ENCODE results near the gene GALNS.

GALNS gene

GRCh38 chr16:88876942-88877526 is 20.3 kb upstream of the GALNS start:
- DNase-seq, result no peak
- TF ChIP-seq POLR2A (IDR thresholded peaks at IDR 0.05; ENCODE audit: low read length), result no peak
- no peak for TF ChIP-seq GATA1 (IDR thresholded peaks at IDR 0.05; ENCODE audit: low read depth, low read length)

GRCh38 chr16:88875703-88876234 is 19.0 kb upstream of the GALNS start:
- no peak for TF ChIP-seq GATA1 (IDR thresholded peaks at IDR 0.05; ENCODE audit: low read depth, low read length)
- no peak for TF ChIP-seq POLR2A (IDR thresholded peaks at IDR 0.05; ENCODE audit: low read length)
- DNase-seq, result no peak

- TF ChIP-seq GATA1 (IDR thresholded peaks at IDR 0.05; ENCODE audit: low read depth, low read length), result no peak
- peak; percentile 22 to 35 for DNase-seq
These were observed 18.3 kb upstream of the GALNS start for GRCh38 chr16:88874938-88875599.

- no peak for DNase-seq
- TF ChIP-seq GATA1 (IDR thresholded peaks at IDR 0.05; ENCODE audit: low read depth, low read length), result no peak
- no peak for TF ChIP-seq POLR2A (IDR thresholded peaks at IDR 0.05; ENCODE audit: low read length)
These were observed 16.0 kb upstream of the GALNS start for GRCh38 chr16:88872650-88873331.

GRCh38 chr16:88871730-88872416 is 15.1 kb upstream of the GALNS start:
- DNase-seq, result no peak
- no peak for TF ChIP-seq GATA1 (IDR thresholded peaks at IDR 0.05; ENCODE audit: low read depth, low read length)
- no peak for TF ChIP-seq POLR2A (IDR thresholded peaks at IDR 0.05; ENCODE audit: low read length)

GRCh38 chr16:88871349-88871702 is 14.6 kb upstream of the GALNS start:
- TF ChIP-seq GATA1 (IDR thresholded peaks at IDR 0.05; ENCODE audit: low read depth, low read length) (no peak), POLR2A (IDR thresholded peaks at IDR 0.05; ENCODE audit: low read length) (no peak)
- DNase-seq, result no peak

GRCh38 chr16:88870608-88871348 is 14.0 kb upstream of the GALNS start:
- no peak for TF ChIP-seq GATA1 (IDR thresholded peaks at IDR 0.05; ENCODE audit: low read depth, low read length)
- no peak for TF ChIP-seq POLR2A (IDR thresholded peaks at IDR 0.05; ENCODE audit: low read length)
- DNase-seq, result no peak

- no peak for DNase-seq
- TF ChIP-seq GATA1 (IDR thresholded peaks at IDR 0.05; ENCODE audit: low read depth, low read length) (no peak), POLR2A (IDR thresholded peaks at IDR 0.05; ENCODE audit: low read length) (no peak)
These were observed 12.9 kb upstream of the GALNS start for GRCh38 chr16:88869673-88869980.

GRCh38 chr16:88868974-88869672 is 12.4 kb upstream of the GALNS start:
- DNase-seq, result no peak
- TF ChIP-seq POLR2A (IDR thresholded peaks at IDR 0.05; ENCODE audit: low read length) (no peak), GATA1 (IDR thresholded peaks at IDR 0.05; ENCODE audit: low read depth, low read length) (no peak)

GRCh38 chr16:88867581-88868246 is 11.0 kb upstream of the GALNS start:
- no peak for DNase-seq
- no peak for TF ChIP-seq POLR2A (IDR thresholded peaks at IDR 0.05; ENCODE audit: low read length)
- TF ChIP-seq GATA1 (IDR thresholded peaks at IDR 0.05; ENCODE audit: low read depth, low read length), result no peak

- no peak for TF ChIP-seq POLR2A (IDR thresholded peaks at IDR 0.05; ENCODE audit: low read length)
- no peak for DNase-seq
These were observed 9.6 kb upstream of the GALNS start, which contains the start of gene PABPN1L for GRCh38 chr16:88866151-88866920. Gene PABPN1L, minus strand, starts transcription at chr16:88866660. Its CDS starts 54 bp downstream, at chr16:88866606.

- TF ChIP-seq POLR2A (IDR thresholded peaks at IDR 0.05; ENCODE audit: low read length), result no peak
- TF ChIP-seq GATA1 (IDR thresholded peaks at IDR 0.05; ENCODE audit: low read depth, low read length), result no peak
- DNase-seq, result no peak
These were observed 9.0 kb upstream of the GALNS start for GRCh38 chr16:88865742-88866141.
